HG02678 (cell line): ENCODE data around the gene ZBTB47.

Experiments used
- ATAC-seq: cut with Tn5 transposase; IDR thresholded peaks from one replicate; pipeline ENCODE4 v1.9.1; 2021; ENCODE audit warnings: mild to moderate bottlenecking, moderate library complexity; ENCODE audit not compliant: unreplicated experiment

ZBTB47 gene

DNA sequence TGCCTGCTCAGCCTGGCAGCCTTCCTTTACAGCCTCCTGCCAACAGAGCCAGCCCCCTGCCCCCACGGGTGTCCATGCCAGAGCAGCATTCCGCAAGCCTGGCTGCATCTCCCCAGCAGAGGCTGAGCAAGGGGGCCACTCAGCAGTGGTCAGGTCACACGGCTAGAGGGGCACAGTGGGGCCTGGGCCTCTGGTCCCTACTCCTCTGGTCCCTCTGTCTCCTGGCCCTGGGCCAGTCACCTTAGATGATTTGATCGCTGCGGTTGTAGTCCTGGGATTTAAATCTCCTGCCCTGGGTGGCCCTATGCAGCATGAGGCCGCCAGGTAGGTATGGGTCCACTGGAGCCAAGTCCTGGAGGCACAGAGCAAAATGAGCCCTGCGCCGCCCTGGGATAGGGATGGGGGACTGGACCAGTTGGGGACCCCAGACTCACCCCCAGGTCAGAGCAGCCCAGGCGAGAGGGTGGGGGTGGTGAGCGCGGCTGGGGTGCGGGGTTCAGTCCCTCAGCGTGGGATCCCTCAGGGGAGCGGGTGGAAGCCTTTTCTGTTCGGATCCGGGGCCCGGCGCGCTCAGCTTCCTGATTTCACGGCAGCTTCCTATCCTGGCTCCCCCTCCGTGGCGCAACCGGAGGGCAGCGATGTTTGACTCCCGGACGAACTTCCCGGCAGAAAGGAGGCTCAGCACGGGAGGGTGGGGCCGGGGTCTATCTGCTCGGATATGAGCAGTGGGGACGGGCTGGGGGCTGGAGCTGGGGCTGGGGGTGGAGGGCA is at the start of gene ZBTB47:
Gene ZBTB47, plus strand, starts transcription at position 138 of the 771 bp plus-strand sequence. CDS start 4,659 bp downstream, outside the sequence.
- no peak for ATAC-seq

- no peak for ATAC-seq
Observed at GRCh38 chr3:42605546-42606173, 47.8 kb upstream of the ZBTB47 start.

GRCh38 chr3:42608581-42608980 is 44.9 kb upstream of the ZBTB47 start:
- no peak for ATAC-seq

DNA sequence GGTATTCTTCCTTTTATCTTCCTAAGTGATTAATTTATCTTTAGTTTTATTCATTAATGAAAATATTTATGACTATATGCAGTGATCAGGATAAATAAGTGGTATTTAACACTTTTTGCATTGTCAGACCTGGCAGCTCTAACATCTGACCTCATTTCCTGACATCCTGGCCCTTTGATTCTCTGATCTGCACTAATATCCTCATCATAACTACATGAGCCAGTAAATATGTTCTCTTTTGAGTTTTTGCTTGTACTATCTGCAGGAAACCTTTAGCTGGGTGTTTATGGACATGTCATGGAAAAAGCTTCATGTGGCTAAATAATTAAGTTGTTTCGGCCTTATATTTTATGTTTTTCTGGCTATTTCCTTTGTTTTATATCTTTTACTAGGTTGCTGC is 42.5 kb upstream of the ZBTB47 start:
- ATAC-seq, result no peak

DNA sequence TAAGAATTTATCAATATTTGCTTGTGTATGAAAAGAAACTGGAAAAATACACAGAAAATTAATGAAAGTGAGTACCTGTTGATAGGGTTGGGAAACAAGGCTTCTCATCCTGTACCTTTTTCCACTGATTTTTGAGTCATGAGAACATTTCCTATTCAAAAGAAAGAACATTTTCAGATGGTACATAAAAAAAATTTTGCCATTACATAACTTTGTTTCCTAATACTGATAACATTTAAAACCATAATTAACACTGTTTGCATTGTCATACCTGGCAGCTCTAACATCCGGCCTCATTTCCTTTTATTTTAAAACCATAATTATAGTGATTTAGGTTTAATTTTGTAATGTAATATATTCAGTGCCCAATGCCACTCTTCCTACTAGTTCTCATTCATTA is 41.3 kb upstream of the ZBTB47 start:
- no peak for ATAC-seq

DNA sequence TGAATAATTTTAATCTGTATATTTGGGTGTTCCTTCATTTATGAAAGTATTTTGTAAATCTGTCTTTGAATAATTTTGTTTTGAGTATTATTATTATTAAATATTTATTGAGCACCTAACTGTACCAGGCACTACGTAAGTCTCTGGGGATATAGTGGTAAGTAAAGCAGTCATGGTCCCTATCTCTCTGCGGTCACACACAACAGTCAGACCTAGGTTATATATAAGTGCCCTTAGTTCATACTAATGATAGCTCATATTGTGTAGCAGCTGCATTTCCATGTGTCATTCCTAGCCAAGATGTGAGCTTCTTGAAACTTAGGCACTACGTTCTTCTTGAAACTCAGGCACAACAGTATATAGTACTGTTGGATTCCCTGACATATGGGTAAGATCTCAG is 40.6 kb upstream of the ZBTB47 start:
- no peak for ATAC-seq

- ATAC-seq, result no peak
Observed at GRCh38 chr3:42613462-42613861, 40.0 kb upstream of the ZBTB47 start.

- no peak for ATAC-seq
Observed at GRCh38 chr3:42631620-42632019, 21.9 kb upstream of the ZBTB47 start.

GRCh38 chr3:42632146-42632545 is 21.4 kb upstream of the ZBTB47 start:
- ATAC-seq, result no peak

DNA sequence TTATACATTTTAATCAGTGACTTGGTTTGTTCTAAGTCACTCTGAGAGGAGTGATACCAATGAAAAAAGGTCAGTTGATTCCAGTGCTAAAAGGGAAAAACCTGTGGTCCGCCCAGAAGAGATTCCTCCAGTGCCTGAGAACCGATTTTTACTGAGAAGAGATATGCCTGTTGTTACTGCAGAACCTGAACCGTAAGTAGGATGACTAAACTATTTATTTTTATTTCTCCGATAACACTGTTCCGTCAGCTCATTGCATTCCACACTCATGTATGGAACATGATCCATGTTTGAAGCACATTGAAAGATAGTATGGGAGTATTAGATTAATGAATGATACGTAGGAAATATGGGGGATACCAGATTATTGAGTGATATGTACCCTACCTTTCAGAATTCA is 20.0 kb upstream of the ZBTB47 start:
- no peak for ATAC-seq

GRCh38 chr3:42635111-42635510 is 18.4 kb upstream of the ZBTB47 start:
- no peak for ATAC-seq

DNA sequence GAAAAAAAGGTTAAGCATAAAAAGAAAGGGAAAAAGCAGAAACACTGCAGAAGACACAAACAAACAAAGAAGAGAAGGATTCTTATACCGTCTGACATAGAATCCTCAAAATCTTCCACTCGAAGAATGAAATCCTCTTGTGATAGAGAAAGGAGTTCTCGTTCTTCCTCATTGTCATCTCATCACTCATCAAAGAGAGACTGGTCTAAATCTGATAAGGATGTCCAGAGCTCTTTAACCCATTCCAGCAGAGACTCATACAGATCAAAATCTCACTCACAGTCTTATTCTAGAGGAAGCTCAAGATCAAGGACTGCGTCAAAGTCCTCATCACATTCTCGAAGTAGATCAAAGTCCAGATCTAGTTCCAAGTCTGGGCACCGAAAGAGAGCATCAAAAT is 16.5 kb upstream of the ZBTB47 start:
- ATAC-seq, result no peak

GRCh38 chr3:42638339-42638842 is 15.1 kb upstream of the ZBTB47 start:
- no peak for ATAC-seq

- no peak for ATAC-seq
Observed at GRCh38 chr3:42639192-42639591, 14.3 kb upstream of the ZBTB47 start.

DNA sequence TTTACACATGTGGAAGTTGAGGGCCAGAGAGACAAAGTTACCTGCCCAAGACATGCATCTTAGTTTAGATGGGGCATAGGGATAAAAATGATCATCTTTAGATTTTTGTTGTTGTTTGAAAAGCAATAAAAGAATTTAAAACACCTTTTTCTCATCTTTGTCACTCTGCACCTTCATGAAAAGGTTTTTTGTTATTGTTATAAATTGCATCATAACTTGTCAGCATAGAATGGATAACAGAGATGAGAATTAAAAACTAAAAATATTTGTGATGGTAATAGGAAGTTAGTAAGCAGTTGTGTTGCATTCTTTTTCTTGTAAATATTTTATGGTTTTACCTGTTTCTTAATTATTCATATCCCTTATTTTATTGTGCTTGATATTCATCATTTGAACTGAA is 13.4 kb upstream of the ZBTB47 start:
- no peak for ATAC-seq

DNA sequence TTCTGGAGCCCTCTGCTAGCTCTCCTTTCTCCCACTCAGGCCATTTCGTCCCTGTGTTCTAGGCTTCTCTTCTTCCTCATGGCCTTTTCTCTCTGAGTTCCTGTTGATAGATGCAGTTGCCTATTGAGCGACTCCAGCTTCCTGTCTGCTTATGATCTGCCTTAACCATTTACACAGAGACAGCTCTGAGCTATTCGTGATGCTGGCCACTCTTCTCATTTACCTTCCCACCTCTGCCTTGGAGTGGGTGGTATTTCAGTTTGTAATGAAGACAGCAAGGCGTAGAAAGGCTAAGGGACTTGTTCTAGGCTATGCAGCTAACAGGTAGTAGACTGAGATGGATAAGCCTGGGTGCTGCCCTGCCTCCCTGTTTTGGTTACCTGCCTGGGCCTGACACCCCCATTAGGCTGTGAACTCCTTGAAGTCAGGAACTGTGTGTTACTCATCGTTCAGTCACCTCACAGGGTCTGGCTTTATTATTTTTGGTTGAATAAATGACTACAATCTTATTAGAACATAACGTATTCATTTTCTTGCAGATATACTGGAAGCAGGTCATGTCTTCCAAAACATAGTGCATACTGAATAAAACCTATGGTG is 12.6 kb upstream of the ZBTB47 start:
- ATAC-seq, result no peak

DNA sequence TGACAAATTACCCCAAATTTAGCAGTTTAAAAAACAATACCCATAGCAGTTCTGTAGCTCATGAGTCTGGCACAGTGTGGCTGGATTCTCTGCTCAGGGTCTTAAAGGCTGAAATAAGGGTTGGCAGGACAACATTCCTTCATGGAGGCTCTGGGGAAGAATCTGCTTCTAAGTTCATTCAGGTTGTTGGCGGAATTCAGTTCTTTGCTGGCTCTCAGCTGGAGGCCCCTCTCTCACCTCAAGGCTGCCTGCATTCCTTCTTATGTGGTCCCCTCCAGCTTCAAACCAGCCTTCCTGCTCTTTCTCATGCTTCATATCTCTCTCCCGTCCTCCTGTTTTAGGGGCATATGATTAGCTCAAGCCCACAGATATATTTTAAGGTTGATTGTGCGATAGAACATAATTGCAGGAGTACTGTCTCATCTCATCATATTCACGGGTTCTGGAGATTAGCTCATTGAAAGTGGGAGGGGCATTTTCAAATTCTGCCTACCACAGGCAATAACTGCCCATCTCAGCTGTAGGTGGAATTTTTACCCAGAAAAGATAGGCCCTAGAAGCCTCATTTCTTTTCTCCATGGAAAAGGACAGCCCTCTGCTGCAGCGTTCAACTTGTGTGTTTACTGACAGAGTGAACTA is 5.6 kb upstream of the ZBTB47 start:
- ATAC-seq, result no peak

GRCh38 chr3:42649006-42649405 is 4.5 kb upstream of the ZBTB47 start:
- no peak for ATAC-seq

GRCh38 chr3:42649783-42650182 is 3.7 kb upstream of the ZBTB47 start:
- ATAC-seq, result no peak

DNA sequence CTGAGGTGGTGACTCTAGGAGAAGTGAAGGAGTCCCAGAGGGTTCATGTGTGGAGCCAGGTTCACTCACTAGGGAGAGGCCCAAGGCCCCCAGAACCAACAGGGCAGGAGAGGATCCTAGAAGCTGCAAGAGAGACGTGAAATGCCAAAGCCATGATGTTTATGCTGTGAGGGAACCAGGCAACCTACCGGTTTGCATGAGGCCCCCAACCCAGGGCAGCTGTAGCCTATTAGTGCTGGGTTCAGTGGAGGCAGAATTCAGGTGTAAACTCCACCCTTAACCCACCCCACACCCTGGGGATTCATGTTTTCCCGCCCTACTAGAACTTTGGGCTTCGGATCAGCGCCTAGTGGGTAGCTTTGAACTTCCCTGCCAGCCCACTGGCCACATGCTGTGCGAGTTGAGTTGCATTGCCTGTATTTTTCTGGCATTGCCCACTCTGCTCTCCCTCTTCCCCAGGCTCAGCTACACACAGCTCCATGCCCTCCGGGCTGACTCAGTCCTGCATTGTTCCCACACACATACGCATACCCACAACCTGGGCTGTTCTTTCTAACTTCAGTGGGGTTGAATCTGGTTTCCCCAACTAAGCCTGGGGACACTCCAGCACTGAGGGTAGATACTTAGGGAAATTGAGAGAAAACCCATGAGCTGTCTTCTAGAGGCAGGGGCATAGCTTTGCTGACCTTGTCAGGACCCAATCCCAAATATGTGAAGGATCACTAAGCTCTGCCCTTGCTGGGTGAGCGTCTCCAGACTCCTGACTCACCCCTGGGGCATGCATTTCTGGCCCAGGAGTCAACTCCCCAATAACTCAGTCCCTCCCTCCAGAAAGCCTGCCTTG is 2.0 kb upstream of the ZBTB47 start:
- ATAC-seq, result no peak

GRCh38 chr3:42652251-42652610 is 1.3 kb upstream of the ZBTB47 start:
- peak; percentile 20 for ATAC-seq
